GM19240 (cell line): Measurements from ENCODE around the gene NSUN5.
"Not testable (repeated sequence)": the region's sequence is repeated elsewhere in the genome, so short reads cannot be mapped to it uniquely, and the experiment has no call there.

Experiments
- DNase-seq: peaks from one replicate; pipeline ENCODE4 v3.0.0; 2011; ENCODE audit warnings: low spot score; ENCODE audit not compliant: insufficient read length

The NSUN5 gene

GRCh38 chr7:73297235-73297634 is 11.4 kb downstream of the NSUN5 start:
- DNase-seq: not testable (repeated sequence)

DNA sequence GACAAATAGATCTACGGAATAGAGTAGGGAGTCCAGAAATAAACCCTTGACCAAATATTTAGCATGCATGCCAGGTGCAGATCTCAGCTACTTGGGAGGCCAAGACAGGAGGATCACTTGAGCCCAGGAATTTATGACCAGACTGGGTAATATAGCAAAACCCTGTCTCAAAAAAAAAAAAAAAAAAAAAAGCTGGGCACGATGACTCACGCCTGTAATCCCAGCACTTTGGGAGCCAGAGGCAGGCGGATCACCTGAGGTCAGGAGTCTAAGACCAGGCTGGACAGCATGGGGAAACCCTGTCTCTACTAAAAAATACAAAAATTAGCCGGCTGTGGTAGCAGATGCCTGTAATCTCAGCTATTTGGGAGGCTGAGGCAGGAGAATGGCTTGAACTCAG is 31.4 kb downstream of the NSUN5 start:
- DNase-seq: not testable (repeated sequence)

DNA sequence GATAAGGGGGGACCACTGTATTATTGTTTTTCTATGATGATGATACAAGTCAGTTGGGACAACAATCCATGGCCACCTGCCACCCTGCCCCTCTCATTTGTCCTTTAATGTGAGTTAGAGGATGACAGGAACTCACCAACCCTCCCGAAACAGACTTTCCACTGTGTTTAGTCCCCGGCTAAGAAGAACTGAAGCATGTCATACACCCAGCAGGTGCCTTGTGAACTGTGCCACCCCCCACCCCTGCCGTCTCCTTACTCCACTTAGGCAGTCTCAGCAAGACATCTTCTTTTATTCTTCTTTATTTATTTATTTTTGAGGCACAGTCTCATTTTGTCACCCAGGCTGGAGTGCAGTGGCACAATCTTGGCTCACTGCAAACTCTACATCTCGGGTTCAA is 40.8 kb downstream of the NSUN5 start:
- not testable (repeated sequence) for DNase-seq

DNA sequence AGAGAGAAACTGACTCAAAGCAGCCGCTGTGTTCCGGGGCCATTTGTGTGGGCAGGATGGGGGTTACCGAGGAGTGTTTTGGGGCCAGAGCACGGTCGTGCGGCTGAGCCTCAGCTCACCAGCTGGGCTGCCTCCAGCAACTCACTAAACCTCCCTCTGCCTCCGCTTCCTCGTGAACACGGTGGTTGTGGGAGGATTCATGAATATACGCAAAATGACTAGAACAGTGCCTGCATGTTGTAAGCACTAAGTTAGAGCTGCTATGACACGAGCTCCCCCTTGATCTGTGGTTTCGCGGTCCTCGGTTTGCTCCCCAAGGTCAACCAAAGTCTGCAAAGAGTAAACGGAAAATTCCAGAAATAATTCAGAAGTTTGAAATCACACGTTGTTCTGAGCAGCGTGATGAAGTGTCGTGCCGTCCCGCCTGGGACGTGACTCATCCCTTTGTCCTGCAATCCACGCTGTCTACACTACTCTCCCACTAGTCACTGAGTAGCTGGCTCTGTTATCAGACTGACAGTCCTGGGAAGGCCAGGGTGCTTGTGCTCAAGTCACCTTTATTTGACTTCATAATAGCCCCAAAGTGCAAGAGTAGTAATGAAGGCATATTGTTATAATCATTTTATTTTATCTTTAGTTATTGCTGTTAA is 41.8 kb downstream of the NSUN5 start:
- not testable (repeated sequence) for DNase-seq

- DNase-seq: not testable (repeated sequence)
Measured at GRCh38 chr7:73262416-73262815, 46.2 kb downstream of the NSUN5 start.
